K562 (cell line): ENCODE measurements around the gene CCDC9. TPM values are rescaled to one million over a fixed set of nuclear protein-coding genes. Genes with fewer than 3 reads are reported as not detected.
A peak's percentile ranks its signal among the peaks of the same experiment; 100 is the strongest.

Experiments used
- CCNT2 ChIP-seq: IDR thresholded peaks from 2 replicates; pipeline ENCODE4 v1.6.1; 2011; ENCODE audit warnings: borderline replicate concordance, low read depth, mild to moderate bottlenecking, moderate library complexity, mixed read lengths, low read length; ENCODE audit not compliant: insufficient read length; ENCODE audit errors: extremely low read depth
- CEBPZ ChIP-seq: fragments of 150-350 bp; IDR thresholded peaks from 2 replicates; pipeline ENCODE4 v1.6.1; 2014; ENCODE audit warnings: low read depth, mild to moderate bottlenecking, low read length, borderline replicate concordance
- E2F8 ChIP-seq: fragments of 450-650 bp; IDR thresholded peaks from 2 replicates; pipeline ENCODE4 v1.7.1; 2018; ENCODE audit warnings: mild to moderate bottlenecking, low read depth; ENCODE audit not compliant: partially characterized antibody
- NFIC ChIP-seq: fragments of 450-650 bp; IDR thresholded peaks from 2 replicates; pipeline ENCODE4 v1.6.1; 2017; ENCODE audit warnings: mild to moderate bottlenecking, inconsistent platforms
- PREB ChIP-seq: sonication (generic); formaldehyde crosslinking; IDR thresholded peaks from 2 replicates; pipeline ENCODE4 v1.8.1; 2023; ENCODE audit warnings: mild to moderate bottlenecking, missing genetic modification reagents
- RBM25 ChIP-seq: fragments of 200-400 bp; formaldehyde crosslinking; IDR thresholded peaks from 2 replicates; pipeline ENCODE4 v1.6.1; 2018; ENCODE audit warnings: low read length, low read depth, moderate library complexity; ENCODE audit not compliant: severe bottlenecking
- ZNF24 ChIP-seq: fragments of 450-650 bp; IDR thresholded peaks from 2 replicates; pipeline ENCODE4 v1.6.1; 2016
- ZNF384 ChIP-seq: IDR thresholded peaks from 2 replicates; pipeline ENCODE4 v1.6.1; 2012; ENCODE audit warnings: low read depth, low read length, improper control_type of control experiment
- polyA plus RNA-seq, 8 experiments: library from polyadenylated mRNA; depleted of rRNA in 4 of 8; stranded (reverse) in 5 of 8; unstranded in 3 of 8; fragments of >200 nt; fragmentation: Nextera tagmentation in 2 of 8; fragmentation: Illumina TruSeq in 1 of 8; extraction: Ambion mirVana in 2 of 8; extraction: Trizol in 1 of 8; gene quantifications; 2 replicates each; pipeline versions ENCODE4 v1.2.1 to v1.2.3, GENCODE V29; 2011 to 2014; ENCODE audit warnings: inconsistent platforms in 1 of 8, missing spikeins in 1 of 8
- total RNA-seq, 7 experiments: library from RNA; depleted of rRNA in 6 of 7; stranded (reverse); fragments of >200 nt in 6 of 7; fragmentation: Illumina TruSeq in 2 of 7; extraction: Trizol in 2 of 7; gene quantifications; 2 replicates each; pipeline versions ENCODE4 v1.2.1 to v1.2.3, GENCODE V29; 2011 to 2021; ENCODE audit warnings: low replicate concordance in 1 of 7

Gene CCDC9
- total and polyA plus RNA-seq, 9 of the 15 experiments (the other 6 are each of a cell fraction or from before 2014, with no cell fraction given), result 0.23 to 38.6 (median 8.4) TPM

GRCh38 chr19:47239610-47240296 is 16.6 kb upstream of the CCDC9 start (continued):
- TF ChIP-seq PREB (CRISPR knock-in tag) (no peak), ZNF24 (no peak), CCNT2 (peak; percentile 26), CEBPZ (no peak), ZNF384 (no peak), NFIC (peak; percentile 72), RBM25 (no peak), E2F8 (no peak)
